A549 treated with Hydrocortisone at 1 μM for 4 hours (cell line): ENCODE results near the gene DOC2B. TPM values are rescaled to one million over a fixed set of nuclear protein-coding genes. Genes with fewer than 3 reads are reported as not detected.

Experiments used
- total RNA-seq: library from RNA; stranded (reverse); fragments of 200-300 nt; extraction: Qiagen RNA extraction; gene quantifications from 5 replicates; pipeline ENCODE4 v1.2.3, GENCODE V29; 2022

DOC2B gene
- 1.8 to 2.2 TPM (median 2.1 TPM) in 5 replicates for total RNA-seq

GRCh38 chr17:181245-182049 lies at the start of gene DOC2B:
DOC2B (minus strand) TSS chr17:181650; CDS start chr17:181479, 171 bp downstream.

GRCh38 chr17:137166-137807 lies 44.2 kb downstream of the DOC2B start, which contains the start of gene SCGB1C2:
SCGB1C2 (plus strand) TSS chr17:137569; CDS start chr17:137591, 22 bp downstream.

Other genes with a start within 250 kb of the DOC2B start
- not detected in 5 replicates for gene SCGB1C2, start 44.1 kb downstream of the DOC2B start, total RNA-seq
- 26.5 to 37.9 TPM (median 36.3 TPM) in 5 replicates for gene RPH3AL, start 171.2 kb upstream of the DOC2B start, total RNA-seq